GM12874 (cell line): ENCODE data around the gene BMP8B.

ENCODE experiments used
- CTCF ChIP-seq: IDR thresholded peaks from 2 replicates; pipeline ENCODE4 v1.5.1; 2011; ENCODE audit warnings: low read depth, mild to moderate bottlenecking, control low read depth, low read length, moderate library complexity; ENCODE audit not compliant: insufficient read depth

Gene BMP8B

GRCh38 chr1:39733161-39733560 lies 55.5 kb downstream of the BMP8B start:
- TF ChIP-seq CTCF: no peak

GRCh38 chr1:39732730-39733129 lies 55.9 kb downstream of the BMP8B start:
- no peak for TF ChIP-seq CTCF

GRCh38 chr1:39729842-39730241 lies 58.8 kb downstream of the BMP8B start:
- TF ChIP-seq CTCF: no peak

GRCh38 chr1:39729030-39729429 lies 59.6 kb downstream of the BMP8B start:
- TF ChIP-seq CTCF: no peak

GRCh38 chr1:39727932-39728317 lies 60.7 kb downstream of the BMP8B start:
- TF ChIP-seq CTCF: no peak

GRCh38 chr1:39727221-39727931 lies 61.3 kb downstream of the BMP8B start:
- no peak for TF ChIP-seq CTCF

- TF ChIP-seq CTCF: no peak
These were observed 62.1 kb downstream of the BMP8B start for GRCh38 chr1:39726600-39726999.
